Activated T-cell treated with anti-CD3 and anti-CD28 coated beads for 24 hours (primary cell): Measurements from ENCODE around the gene BRINP1.

Experiments used
- DNase-seq: peaks from one replicate; pipeline ENCODE4 v3.0.0-alpha.2; 2020; ENCODE audit warnings: low read depth

Gene BRINP1

DNA sequence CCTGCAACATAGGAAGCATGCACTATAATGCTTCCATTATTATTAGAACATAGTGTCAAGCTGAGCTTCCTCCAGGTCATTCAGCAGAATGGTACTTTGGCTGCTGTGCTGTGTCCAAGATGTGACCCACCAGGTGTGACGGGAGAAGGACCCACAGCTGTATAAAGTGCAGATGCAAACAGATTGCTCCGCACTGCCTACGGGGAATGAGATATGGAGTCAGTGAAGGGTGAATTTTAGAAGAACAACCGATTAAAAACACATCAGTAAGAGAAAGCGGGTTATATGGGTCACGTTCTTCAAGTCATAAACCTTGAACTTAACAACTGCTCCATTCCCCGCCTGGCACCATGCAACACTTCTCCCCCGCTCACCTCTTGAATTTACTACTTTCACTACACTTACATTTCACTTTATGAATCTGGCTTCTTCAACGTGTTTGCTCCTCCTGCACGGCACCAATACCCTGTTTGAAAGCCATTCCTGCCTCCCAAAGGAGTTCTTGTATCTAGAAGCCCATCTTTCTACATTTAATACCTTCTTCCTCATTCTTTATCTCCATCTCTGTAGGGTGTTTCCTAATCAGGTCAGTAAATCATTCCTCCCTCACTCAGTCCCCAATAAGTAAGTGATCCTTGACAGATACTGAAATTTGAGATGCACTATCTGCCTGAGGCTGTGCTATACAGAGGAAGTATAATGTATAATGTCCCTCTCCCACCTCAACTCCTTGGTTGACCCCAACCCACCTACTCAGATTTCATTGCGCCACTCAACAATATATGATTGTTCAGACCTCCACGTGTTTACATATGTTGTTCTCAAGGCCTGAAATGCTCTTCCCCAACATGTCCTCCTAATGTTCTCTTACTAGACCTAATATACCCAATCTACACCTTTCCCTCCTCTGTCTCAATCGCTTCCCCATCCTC lies 25.9 kb downstream of the BRINP1 start:
- DNase-seq, result no peak

DNA sequence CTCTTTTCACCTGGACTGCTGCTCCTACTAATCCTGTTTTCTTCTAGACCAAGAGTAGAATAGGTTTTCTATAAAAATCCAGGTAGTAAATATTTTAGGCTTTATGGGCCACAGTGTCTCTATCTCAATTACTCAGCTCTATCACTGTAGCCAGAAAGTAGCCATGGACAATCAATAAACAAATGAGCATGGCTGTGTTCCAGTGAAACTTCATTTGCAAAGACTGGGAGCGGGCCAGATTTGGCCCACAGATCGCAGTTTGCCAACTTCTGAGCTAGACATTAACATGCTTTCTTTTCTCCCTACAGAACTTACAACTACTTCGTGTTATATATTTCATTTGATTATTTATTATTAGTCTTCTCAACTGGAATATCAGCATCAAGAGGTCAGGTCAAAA lies 30.2 kb downstream of the BRINP1 start:
- no peak for DNase-seq

DNA sequence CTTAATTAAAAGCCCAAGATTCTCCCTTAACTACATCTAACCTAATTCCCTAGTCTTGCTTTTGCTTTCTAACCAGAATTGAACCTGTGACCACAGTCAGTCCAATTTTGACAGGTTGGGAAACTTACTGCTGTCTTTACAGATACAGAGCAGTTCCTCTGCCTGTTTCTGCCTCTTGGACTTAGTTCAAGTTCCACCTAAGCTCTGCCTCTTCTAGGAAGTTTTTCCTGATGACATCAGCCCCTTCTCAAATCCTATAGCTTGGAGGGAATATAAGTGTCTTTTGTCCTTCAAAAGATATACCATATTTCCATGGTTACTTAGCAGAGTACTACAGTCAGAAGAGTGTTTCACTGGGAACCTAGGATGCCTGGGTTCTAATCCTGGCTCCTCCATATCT lies 31.7 kb downstream of the BRINP1 start:
- no peak for DNase-seq

DNA sequence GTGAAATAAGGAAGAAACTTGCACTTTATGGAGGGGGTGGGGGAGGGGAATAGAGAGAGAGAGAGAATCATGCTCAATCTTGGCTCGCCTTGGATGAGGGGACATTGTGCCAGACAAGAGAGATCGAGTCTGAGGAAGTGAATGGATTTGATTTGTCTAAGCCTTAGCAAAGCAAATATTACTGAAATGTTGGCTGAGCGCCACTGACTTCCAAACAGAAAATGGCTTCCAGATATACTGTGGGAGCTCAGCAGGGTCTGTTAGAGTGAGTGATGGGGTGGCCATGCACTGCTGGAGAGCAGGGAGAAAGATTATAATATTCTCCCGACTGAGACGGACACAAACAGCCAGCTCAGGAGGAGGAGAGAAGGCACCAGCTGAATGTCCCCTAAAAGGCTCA lies 34.5 kb downstream of the BRINP1 start:
- no peak for DNase-seq

DNA sequence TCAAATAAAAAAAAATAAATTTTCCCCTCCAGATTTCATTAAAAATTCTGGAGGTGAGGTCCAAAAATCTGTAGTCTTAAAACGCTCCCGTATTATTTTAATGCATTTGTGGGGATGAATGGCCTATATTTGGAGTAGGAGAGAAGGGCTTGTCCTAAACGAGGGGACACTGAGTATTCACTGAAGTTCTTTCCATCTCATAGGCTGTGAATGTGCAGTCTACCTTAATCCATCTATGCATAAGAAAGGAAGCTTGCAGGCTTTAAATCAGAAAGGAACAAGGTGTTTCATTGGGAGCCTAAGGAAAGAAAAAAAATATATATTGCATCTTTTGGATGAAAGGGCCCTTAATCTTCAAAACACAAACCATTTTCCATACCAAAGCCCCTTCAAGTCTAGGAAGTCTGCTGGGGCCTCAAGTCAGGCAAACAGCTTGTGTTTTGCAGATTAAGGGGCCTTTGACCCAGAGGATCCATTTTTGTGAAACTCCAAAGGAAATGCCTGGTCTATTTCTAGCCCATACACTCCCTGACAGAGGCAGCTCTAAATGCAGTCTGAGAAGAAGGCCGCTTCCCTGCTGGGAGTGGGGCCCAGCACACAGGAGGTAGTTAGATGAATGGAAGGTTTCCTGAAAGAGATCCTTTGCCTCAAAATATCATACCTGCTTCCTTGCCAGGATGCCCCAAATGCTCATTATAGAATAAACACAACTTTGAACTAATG lies 35.6 kb downstream of the BRINP1 start:
- DNase-seq, result no peak

DNA sequence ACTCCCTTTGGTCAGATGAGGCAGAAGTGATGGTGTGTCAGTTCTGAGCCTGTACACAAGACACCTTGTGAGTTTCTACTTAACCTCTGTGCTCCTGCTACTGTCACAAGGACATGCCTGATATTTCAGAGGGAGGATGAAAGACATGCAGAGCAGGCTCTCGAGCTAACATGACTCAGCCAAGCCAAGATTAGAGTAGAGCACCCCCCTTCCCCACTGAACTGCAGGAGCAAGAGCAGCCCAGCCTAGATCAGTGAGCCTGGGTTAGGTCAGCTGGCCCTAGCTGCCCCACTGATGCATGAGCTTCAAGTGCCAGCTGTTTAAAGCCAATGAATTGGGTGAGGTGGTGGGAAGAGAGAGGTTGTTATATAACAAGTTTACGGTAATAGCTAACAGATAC lies 36.7 kb downstream of the BRINP1 start:
- no peak for DNase-seq

DNA sequence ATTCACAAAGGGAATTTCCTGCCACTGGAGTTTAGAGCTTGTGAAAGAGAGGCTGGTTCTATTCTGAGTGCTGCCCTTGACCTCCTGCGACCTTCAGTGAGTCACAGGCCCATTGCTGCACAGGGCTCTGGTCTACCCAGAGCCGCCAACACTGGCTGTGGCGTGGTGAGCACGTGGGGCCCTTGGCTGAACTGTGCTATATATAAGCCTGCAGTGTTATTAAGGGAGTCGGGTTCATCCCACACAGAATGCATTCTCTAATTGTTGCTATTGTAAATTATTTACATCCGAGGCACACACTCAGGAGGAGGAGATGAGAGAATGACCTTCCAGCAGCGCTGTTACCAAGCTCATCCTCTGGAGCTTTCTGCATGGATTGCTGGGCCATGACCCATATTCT lies 47.1 kb downstream of the BRINP1 start:
- DNase-seq, result no peak

DNA sequence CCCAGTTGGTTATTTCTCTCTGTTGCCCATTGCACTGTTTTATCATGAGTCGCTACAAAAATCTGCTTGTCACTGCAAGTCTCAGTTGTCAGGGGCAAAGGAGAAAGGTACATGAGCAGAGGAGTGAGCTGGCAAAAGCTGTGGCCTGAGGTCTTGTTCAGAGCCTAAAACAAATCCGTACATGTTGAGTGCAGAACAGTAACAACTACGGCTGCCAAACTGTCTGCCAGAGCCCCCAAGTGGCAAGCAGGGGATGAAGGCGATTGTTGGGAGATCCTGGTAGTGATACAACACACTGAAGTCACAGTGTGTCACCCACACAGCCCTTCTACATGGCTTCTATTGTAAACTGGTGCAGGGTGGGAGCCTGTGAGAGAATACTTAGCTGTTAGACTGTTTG lies 50.9 kb downstream of the BRINP1 start:
- no peak for DNase-seq

DNA sequence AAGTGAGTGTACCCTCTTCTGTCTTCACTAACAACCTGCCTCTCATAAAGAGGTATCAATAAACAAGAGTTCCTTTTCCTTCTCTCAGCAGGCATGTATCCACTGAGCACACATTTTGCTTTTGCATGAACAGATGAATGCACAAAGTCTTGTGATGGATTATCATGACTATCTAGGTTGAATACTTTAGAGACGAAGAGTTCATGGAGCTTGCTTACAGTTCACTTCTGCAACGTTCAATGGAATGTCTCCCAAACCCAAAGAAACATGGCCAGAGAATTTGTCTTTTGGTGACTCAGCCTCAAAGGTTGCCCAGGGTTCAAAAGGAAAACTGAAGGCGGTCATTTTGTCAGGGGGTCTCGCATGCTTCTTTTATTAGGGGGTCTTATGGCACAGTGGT lies 55.4 kb downstream of the BRINP1 start:
- DNase-seq, result no peak

DNA sequence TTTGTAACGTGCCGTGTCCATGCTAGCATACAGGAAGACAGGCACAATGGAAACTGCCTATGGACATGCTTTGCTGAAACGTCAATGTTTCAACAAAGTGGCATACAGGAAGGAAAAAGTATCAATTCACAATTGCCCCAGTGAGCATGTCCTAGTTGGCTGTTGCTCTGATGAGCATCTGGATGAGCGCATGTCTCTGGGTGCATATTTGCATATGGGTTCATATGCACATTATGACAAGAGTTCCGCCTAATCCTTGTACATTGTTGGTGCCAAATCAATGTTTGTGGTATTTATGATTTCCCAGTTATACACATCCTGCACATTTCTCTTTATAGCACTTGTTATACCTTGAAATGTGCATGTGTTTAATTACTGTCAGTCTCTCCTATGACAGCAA lies 58.5 kb downstream of the BRINP1 start:
- no peak for DNase-seq

DNA sequence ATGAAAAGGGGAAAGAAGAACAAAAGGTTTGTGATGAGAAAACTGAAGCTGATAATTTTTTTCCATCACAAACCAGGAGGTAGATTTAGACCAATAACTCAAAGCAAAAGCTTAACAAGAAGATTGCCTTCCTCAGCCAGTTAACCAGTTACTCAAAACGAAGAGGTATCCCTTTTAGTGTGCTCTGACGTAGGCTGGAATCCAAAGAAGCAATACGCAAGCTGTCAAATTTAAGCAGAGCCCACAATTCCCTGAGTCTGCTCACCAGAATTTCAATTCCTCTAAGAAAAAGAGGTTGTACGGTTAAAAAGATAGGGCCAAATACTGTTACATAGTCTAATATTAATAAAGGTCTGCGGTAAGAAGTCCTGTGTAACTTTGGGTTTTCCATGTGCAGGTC lies 61.8 kb downstream of the BRINP1 start:
- DNase-seq, result no peak

DNA sequence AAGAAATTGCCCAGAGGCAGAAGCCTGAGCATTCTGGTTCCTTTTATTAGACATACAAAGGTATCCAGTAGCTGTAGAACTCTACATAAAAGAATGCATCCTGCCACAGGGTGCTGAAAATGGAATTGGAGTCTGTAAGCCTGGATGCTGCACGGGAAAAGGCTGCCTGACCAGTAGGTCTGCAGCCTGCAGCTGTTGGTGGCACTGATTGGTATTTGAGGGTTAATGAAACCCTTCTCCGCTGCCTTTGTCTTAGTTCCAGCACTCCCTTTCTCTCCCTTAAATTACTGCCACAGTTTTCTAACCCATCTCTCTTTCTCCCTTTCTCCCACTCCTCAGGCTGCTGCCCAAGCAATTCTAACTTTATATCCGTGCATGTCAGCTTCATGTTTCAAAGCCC lies 64.7 kb downstream of the BRINP1 start:
- no peak for DNase-seq

DNA sequence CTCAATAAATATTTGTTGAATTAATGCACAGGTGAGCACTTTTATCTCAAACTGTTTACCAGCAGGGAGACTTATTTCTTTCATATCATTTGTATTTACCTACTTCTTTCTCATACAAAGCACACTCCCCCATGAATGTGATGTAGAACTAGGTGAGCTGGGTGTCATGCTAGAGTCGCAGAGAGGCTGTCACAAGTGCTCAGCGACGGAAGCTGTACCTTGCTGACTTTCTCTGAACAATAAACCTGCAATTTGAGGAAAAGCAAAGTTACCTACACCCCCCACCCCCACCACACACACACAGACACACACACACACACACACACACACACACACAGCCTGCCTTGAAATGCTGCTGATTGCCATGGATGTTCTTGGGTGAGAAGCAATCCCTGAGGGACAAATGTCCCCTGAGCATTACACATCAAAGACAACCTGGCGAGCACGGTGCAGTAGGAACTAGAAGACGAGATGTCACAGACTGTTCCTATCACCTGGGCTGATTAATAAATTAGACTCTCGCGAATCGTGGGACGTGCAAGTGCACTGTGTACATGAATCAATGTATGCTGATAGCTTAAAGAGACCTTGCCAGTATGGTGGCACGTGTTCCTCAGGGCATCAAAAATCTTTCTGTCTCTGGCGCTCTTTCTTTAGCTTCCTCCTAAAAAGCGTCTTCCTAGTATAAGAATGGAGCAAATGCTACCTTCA lies 66.1 kb downstream of the BRINP1 start:
- no peak for DNase-seq

DNA sequence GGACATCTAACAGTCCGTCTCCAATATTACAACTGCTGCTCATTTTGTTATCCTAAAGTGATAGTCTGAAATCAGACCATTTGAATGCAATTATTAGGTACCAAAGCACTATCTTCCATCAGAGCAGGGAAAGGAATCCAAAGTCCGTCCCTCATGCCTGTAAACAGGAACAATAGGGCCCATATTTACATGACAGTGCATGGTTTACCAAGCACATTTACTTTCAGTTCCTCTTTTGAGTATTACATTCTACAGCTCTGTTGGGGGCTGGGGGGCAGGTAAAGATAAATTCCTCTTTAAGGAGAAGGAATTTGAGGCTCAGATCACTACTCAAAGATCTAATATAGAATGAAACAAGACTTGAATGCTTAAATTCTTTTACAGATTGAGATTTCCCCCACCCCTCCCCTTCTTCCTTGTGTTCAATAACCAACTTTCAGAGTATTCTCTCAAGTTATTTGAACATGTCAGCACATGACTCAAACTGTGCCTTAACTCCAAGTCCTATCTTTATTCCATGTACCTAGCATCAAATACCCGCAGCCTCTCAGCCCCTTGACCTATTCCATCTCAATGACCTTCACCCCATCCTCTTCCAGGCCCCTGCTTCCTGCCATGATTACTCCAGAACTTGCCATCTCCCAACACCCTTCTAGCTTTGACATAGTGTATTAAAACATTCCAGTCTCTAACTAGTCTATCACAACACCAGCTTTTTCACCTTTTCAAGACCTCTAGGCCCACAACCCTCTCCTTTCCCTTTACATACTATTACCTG lies 71.0 kb downstream of the BRINP1 start:
- no peak for DNase-seq

DNA sequence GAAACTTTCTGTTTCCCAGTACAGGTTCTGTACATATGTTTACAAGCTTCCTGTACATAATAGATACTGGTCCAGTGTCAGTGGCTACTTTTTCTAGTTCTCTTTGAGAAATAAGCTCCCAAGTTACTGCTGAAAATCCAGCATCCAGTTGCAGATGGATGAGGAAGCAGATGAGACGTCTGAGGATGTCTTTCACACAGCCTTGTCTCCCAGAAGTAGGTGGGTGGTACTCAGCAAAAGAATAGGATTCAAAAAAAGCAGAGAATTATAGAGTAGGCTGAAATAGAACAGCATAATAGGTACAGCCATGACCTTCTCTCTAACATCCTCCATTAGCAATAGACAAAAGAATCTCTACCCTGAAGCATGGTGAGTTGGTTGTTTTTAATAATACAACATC lies 77.7 kb downstream of the BRINP1 start:
- DNase-seq, result no peak

DNA sequence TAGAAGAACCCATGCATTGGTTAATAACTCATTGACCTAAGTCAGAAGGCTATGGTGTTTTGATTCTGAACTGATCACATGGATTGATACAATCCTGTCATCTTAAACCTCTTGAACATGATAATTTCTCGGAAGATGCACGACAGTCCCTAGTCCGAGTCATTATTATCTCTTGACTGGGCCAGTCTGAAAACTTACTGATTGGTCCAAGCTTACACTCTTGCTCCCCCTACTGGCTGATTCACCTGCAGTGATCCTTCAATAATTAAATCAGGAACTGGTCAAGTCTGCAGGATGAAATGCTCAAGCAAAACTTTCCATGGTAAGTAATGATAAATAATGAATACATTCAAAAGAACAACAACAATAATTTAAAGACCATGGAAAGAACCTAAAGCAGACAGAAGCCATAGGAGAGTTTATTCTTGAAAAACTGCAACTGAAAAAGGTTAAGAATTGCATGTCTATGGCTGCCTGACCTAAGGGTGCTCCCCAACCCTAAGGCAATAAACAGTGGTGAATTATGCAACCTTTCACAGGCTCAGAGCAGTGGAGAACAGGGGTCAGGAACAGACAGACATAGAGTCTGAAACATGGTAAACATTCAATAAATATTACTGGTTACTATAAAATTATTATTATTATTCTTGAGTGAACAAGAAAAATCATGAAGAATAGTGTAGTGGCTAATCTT lies 79.3 kb downstream of the BRINP1 start:
- DNase-seq, result no peak

DNA sequence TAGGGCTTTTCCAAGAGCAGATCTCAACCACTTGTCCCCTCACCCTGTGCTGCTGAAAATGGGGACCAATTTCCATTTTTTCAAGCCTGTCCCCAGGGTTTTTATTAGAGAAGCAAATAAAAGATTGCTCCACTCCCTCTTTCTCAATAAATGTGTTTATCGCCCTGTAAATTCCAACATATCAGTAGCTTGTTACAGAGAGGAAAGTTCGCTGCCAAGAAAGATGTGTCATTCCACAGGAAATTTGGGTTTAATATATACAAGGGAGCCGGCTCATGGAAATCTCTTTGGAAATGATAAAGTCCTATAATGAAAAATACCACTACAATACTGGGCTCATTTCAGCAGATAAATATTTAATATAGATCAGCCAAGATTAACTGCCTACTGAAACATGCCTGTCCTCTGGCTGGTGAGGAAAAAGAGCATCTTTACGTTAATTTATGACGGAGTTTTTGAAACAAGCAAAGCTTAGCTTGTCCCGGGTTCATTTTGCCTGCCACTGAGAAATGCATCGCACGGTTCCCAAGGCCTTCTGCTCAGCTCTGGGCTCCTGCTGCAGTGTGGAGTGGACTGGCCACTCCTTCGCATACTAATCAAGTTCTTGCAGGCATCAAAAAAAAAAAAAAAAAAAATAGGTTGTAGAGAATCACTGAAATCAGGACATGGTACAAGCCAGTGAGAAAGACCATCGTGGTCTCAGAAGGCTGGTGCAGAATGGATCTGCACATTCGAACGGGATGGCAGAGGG lies 84.5 kb downstream of the BRINP1 start:
- DNase-seq, result no peak

DNA sequence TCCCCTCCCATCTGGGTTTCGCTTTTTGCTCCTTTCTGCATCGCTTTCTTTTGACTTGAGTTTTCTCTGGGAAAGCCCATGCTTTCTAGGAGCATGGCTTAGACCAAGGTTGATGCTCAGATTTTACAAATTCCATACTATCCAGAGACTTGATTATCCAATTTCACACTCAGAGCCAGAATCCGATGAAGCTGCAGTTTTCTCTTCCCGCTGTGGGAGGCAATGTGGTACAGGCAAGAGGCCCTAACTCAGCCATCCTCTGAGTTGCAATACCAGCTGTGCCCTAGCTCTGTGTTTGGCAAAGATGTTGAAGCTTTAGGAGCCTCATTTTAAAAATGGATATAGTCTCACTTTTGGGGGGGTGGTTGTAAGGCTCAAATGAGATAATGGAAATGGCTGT lies 85.1 kb downstream of the BRINP1 start:
- no peak for DNase-seq

DNA sequence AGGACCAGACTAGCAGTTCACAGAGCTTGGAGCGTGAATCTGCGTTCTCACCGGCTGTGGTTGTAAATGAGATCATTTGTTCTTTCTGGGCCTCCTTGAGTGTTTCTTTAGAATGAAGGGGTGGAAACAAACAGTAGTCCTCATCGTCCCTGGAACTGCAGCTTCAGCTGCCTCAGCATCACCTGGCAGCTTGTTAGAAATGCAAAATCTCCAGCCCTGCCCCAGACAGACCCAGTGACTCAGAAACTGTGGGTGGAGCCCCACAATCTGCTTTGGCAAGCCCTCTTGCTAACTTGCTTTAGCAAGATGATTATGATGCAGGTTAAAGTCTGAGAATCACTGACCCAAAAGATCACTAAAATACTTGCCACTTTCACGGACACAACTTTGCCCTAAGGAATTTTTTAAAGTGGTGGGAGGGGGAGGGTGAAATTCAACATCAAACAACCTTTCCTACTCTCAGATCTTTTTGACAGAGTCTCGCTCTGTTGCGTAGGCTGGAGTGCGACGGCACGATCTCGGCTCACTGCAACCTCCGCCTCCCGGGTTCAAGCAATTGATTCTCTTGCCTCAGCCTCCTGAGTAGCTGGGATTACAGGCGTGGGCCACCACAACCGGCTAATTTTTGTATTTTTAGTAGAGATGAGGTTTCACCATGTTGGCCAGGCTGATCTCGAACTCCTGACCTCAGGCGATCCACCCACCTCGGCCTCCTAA lies 86.0 kb downstream of the BRINP1 start:
- DNase-seq, result no peak

DNA sequence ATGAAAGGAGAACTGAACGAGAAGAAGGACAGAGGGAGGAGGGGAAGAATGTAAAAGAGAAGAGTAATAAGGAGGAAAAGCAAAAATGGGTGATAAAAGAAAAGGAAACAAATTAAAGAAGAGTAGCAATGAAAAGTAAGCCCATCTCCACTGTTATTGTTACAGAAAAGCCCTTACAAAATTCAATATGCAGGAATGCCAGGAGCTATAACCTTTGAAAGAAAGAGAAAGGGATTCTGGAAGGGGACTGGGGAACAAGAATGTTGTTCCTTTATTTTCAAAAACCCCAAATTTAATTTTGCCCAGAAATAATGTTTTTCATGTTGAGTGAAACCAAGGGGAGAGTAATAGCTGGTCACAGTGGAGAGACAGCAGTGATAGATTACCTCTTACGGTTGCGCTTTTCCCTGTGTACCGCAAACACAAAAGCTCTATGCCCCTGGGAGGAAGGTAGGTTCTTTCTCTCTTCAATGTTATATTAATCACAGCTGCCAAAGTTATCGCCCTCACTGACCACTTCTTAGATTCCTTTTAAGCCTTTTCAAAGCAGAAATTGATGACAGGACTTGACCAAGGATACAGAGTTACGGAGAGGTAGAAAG lies 86.7 kb downstream of the BRINP1 start:
- no peak for DNase-seq
